Endodermal cell (in vitro differentiated cells): ENCODE data around the gene WNT7B. TPM values are rescaled to one million over a fixed set of nuclear protein-coding genes. Genes with fewer than 3 reads are reported as not detected.

ENCODE experiments used
- DNase-seq: peaks from one replicate; pipeline ENCODE4 v3.0.0-alpha.2; 2017
- H3K27ac ChIP-seq: 2 replicates; pipeline ENCODE4 v1.5.1; 2013; ENCODE audit warnings: mild to moderate bottlenecking, low read depth, low read length, moderate library complexity
- H3K27me3 ChIP-seq: 2 replicates; pipeline ENCODE4 v1.6.1; 2013; ENCODE audit warnings: mild to moderate bottlenecking, low read length, moderate library complexity; ENCODE audit not compliant: insufficient read depth, control insufficient read depth, poor library complexity, severe bottlenecking
- H3K36me3 ChIP-seq: 2 replicates; pipeline ENCODE4 v1.7.0; 2013; ENCODE audit warnings: mild to moderate bottlenecking, low read length, moderate library complexity; ENCODE audit not compliant: control insufficient read depth, insufficient read depth
- H3K4me1 ChIP-seq: one replicate; pipeline ENCODE4 v1.7.0; 2013; ENCODE audit warnings: low read length; ENCODE audit not compliant: control insufficient read depth, insufficient read depth
- H3K4me3 ChIP-seq: 2 replicates; pipeline ENCODE4 v1.5.1; 2013; ENCODE audit warnings: mild to moderate bottlenecking, low read length, moderate library complexity
- H3K9ac ChIP-seq: 2 replicates; pipeline ENCODE4 v1.6.1; 2013; ENCODE audit warnings: mild to moderate bottlenecking, low read length, moderate library complexity; ENCODE audit not compliant: poor library complexity, severe bottlenecking; ENCODE audit errors: extremely low read depth
- H3K9me3 ChIP-seq: 2 replicates; pipeline ENCODE4 v1.6.1; 2013; ENCODE audit warnings: mild to moderate bottlenecking, low read length, moderate library complexity; ENCODE audit not compliant: control insufficient read depth
- H3K27ac Mint-ChIP-seq: 2 replicates; pipeline ENCODE4 v1.8.0; 2020; ENCODE audit warnings: mixed read lengths
- H3K27me3 Mint-ChIP-seq: 2 replicates; pipeline ENCODE4 v1.8.0; 2021; ENCODE audit warnings: mild to moderate bottlenecking, mixed read lengths; ENCODE audit not compliant: insufficient read depth
- H3K36me3 Mint-ChIP-seq: 2 replicates; pipeline ENCODE4 v1.8.0; 2020; ENCODE audit warnings: low read depth, mixed read lengths
- H3K4me1 Mint-ChIP-seq: 2 replicates; pipeline ENCODE4 v1.8.0; 2020; ENCODE audit warnings: mixed read lengths
- H3K4me3 Mint-ChIP-seq: 2 replicates; pipeline ENCODE4 v1.8.0; 2020; ENCODE audit warnings: mild to moderate bottlenecking, moderate library complexity, mixed read lengths
- H3K9me3 Mint-ChIP-seq: 2 replicates; pipeline ENCODE4 v1.8.0; 2020; ENCODE audit warnings: mild to moderate bottlenecking, mixed read lengths
- WGBS, 2 experiments: methylation state at CpG; one replicate each; pipeline versions ENCODE4 v1.1.5 to v1.1.7; 2013; ENCODE audit warnings: missing lambda C conversion rate in 2 of 2, mixed read lengths in 1 of 2; ENCODE audit not compliant: insufficient coverage in 1 of 2, insufficient read length in 1 of 2; 5-methylcytosine and 5-hydroxymethylcytosine counted together
- total RNA-seq, 2 donors: library from RNA; stranded (reverse); fragmentation: NEBNext Ultra II Directional in 1 of 2; extraction: Animal tissue kit (Norgen Biotek cat#: 25700) in 1 of 2; gene quantifications; 2 replicates in 1 of 2; 3 replicates in 1 of 2; pipeline ENCODE4 v1.2.1, GENCODE V29; 2021
- TF ChIP-seq, protein P1 (sequence below): fragments of 200-600 bp; sonication (generic); conservative IDR thresholded peaks from 2 replicates; pipeline ENCODE4 v1.5.0; 2021; ENCODE audit warnings: antibody characterized with exemption, mild to moderate bottlenecking

WNT7B gene
- total RNA-seq, 2 donors from 2014 or later = not detected

DNA sequence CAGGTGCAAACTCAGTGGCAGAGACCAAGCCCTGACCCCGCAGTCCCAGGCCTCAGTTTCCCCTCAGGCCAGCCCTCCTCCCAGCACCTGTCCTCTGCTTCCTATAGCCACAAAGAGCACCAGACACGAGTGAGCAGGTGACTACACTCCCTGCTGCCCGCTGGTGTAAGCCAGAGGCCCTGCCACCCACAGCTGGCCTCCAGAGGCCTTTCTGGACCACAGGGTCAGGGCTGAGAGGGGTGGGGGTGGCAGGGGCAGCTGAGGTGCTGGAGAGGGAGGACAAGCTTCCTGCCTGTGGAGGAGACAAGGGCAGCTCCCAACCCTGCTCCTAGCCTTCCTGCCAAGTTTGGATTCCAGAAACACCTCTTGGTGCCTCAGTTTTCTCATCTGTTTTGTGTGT, 31.3 kb upstream of the WNT7B start:
- Histone ChIP-seq H3K9me3 (no peaks in the 10 kb centered on the region), H3K27me3 (no peaks in the 10 kb centered on the region), H3K4me1 (peaks cover 3% of the 10 kb centered on the region)

DNA sequence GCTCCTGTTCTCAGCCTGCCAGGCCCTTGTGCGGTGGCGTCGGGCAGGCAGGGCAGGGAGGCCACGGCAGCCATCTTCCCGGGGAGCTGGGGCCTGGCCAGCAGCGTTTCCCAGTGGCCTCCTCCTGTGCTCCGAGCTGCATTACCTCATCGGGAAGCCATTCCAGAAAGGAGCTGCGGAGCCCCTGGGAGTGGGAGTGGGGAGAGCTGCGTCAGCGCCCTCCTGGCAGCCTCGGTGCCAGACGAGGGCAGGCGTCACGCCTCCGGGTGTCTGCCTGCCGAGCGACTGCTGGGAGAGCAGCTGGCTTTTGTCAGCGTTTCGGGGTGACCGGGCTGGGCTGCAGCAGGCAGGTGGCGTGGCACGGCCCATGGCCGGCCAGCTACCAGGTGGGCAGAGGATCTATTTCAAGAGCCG, 30.9 kb upstream of the WNT7B start:
- H3K4me1 ChIP-seq = no peaks in the 10 kb centered on the region
- H3K4me1 Mint-ChIP-seq = peaks cover 3% of the 10 kb centered on the region
- TF ChIP-seq, protein P1, sequence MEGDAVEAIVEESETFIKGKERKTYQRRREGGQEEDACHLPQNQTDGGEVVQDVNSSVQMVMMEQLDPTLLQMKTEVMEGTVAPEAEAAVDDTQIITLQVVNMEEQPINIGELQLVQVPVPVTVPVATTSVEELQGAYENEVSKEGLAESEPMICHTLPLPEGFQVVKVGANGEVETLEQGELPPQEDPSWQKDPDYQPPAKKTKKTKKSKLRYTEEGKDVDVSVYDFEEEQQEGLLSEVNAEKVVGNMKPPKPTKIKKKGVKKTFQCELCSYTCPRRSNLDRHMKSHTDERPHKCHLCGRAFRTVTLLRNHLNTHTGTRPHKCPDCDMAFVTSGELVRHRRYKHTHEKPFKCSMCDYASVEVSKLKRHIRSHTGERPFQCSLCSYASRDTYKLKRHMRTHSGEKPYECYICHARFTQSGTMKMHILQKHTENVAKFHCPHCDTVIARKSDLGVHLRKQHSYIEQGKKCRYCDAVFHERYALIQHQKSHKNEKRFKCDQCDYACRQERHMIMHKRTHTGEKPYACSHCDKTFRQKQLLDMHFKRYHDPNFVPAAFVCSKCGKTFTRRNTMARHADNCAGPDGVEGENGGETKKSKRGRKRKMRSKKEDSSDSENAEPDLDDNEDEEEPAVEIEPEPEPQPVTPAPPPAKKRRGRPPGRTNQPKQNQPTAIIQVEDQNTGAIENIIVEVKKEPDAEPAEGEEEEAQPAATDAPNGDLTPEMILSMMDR = no peak
- no peaks in the 10 kb centered on the region for H3K9me3 Mint-ChIP-seq
- WGBS, 2 experiments = 87 to 100% methylated on average over 6 to 25 of the region's 25 CpGs
- H3K27ac ChIP-seq = no peak overlapping the region
- no peak overlapping the region for H3K9ac ChIP-seq
- no peak overlapping the region for H3K4me3 Mint-ChIP-seq
- H3K4me3 ChIP-seq = no peak overlapping the region
- H3K27me3 ChIP-seq = no peaks in the 10 kb centered on the region
- no peak for DNase-seq
- H3K36me3 ChIP-seq = no peaks in the 10 kb centered on the region
- H3K9me3 ChIP-seq = no peaks in the 10 kb centered on the region
- H3K36me3 Mint-ChIP-seq = no peaks in the 10 kb centered on the region
- no peaks in the 10 kb centered on the region for H3K27me3 Mint-ChIP-seq
- no peak overlapping the region for H3K27ac Mint-ChIP-seq

More for the DNA sequence above, 31.3 kb upstream of the WNT7B start:
- WGBS, 2 experiments = 83 to 86% methylated on average over 2 to 3 of the region's 3 CpGs
- no peak for DNase-seq
- peaks cover 6% of the 10 kb centered on the region for H3K4me1 Mint-ChIP-seq
- Histone ChIP-seq H3K9ac (no peak overlapping the region), H3K27ac (no peak overlapping the region), H3K4me3 (no peak overlapping the region), H3K36me3 (no peaks in the 10 kb centered on the region)
- H3K4me3 Mint-ChIP-seq = no peak overlapping the region
- H3K27me3 Mint-ChIP-seq = no peaks in the 10 kb centered on the region
- H3K9me3 Mint-ChIP-seq = no peaks in the 10 kb centered on the region
- H3K27ac Mint-ChIP-seq = no peak overlapping the region
- no peaks in the 10 kb centered on the region for H3K36me3 Mint-ChIP-seq
- TF ChIP-seq, protein P1 = no peak

DNA sequence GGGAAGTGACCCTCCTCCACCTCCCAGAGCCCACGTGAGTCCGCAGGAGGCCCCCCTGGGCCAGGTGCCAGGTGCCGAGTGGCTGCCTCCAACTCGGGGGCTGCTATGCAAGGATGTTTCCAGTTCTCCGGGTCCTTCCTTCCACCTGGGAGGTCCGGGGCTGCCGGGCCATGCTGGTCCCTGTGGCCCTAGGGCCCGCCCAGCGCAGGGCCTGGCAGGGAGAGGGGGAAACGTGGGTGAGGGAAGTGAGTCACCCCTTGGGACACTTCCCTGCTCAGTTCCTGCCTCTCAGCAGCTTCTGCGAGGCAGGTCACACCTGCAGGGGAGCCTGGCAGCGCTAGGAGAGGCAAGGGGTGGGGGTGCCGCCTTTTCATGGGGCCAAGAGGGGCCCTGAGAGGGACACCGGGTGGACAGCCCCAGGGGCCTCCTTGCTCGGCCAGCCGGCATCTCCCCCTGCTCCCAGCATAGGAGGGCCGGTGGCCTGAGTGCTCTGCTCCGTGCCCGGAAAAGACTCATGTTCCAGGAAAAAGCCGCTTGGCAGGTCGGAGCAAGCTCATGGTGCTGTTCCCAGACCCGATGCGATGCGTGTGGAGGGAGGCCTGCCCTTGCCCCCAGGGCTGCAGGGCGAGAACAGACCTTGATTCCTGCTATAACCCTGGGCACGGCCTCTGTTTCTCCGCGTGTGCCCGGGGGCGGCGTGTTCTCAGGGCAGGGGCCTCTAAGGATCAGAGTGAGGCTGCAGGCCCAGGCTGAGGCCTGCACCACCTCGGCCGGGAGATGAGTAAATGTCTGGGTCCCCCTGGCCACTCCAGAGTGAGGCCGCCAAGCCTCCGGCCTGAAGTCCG, 30.3 kb upstream of the WNT7B start:
- Mint-ChIP-seq H3K27me3 (no peaks in the 10 kb centered on the region), H3K9me3 (no peaks in the 10 kb centered on the region), H3K4me3 (no peak overlapping the region), H3K27ac (no peak overlapping the region), H3K4me1 (peaks cover 3% of the 10 kb centered on the region), H3K36me3 (no peaks in the 10 kb centered on the region)
- H3K9ac ChIP-seq = no peak overlapping the region
- 89 to 92% methylated on average over 13 to 36 of the region's 36 CpGs for WGBS, 2 experiments
- TF ChIP-seq, protein P1 = no peak
- H3K4me3 ChIP-seq = no peak overlapping the region
- no peaks in the 10 kb centered on the region for H3K9me3 ChIP-seq
- H3K36me3 ChIP-seq = no peaks in the 10 kb centered on the region
- H3K27ac ChIP-seq = no peak overlapping the region
- DNase-seq = no peak
- no peaks in the 10 kb centered on the region for H3K27me3 ChIP-seq
- no peaks in the 10 kb centered on the region for H3K4me1 ChIP-seq
